Measurements from ENCODE around the gene MED17. TPM values are rescaled to one million over a fixed set of nuclear protein-coding genes. Genes with fewer than 3 reads are reported as not detected.

Gene MED17
- polyA plus RNA-seq, 1 of the 3 experiments (the other 2 are of a cell fraction) = 19.3 TPM

DNA sequence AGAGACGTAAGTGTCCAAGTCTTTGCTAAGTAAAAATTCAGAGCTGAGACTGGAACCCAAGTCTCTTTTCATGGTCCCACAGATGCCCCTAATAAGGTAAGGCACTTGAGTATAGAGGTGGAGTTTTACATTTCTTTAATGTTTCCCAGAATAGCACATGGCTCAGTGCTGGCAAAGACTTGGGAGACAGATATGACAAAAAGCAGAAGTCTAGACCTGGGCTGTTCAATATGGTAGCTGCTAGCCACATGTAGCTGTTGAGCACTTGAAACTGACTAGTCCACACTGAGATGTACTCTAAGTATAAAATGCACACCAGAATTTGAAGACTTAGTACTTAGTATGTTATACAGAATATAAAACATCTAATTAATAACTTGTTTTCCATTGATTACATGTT lies 48.7 kb downstream of the MED17 start (continued):
- TF ChIP-seq, protein P1, sequence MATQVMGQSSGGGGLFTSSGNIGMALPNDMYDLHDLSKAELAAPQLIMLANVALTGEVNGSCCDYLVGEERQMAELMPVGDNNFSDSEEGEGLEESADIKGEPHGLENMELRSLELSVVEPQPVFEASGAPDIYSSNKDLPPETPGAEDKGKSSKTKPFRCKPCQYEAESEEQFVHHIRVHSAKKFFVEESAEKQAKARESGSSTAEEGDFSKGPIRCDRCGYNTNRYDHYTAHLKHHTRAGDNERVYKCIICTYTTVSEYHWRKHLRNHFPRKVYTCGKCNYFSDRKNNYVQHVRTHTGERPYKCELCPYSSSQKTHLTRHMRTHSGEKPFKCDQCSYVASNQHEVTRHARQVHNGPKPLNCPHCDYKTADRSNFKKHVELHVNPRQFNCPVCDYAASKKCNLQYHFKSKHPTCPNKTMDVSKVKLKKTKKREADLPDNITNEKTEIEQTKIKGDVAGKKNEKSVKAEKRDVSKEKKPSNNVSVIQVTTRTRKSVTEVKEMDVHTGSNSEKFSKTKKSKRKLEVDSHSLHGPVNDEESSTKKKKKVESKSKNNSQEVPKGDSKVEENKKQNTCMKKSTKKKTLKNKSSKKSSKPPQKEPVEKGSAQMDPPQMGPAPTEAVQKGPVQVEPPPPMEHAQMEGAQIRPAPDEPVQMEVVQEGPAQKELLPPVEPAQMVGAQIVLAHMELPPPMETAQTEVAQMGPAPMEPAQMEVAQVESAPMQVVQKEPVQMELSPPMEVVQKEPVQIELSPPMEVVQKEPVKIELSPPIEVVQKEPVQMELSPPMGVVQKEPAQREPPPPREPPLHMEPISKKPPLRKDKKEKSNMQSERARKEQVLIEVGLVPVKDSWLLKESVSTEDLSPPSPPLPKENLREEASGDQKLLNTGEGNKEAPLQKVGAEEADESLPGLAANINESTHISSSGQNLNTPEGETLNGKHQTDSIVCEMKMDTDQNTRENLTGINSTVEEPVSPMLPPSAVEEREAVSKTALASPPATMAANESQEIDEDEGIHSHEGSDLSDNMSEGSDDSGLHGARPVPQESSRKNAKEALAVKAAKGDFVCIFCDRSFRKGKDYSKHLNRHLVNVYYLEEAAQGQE (IDR thresholded peaks at IDR 0.05; ENCODE audit: low read depth, low read length) = no peak
- TF ChIP-seq EP300 (IDR thresholded peaks at IDR 0.05; ENCODE audit: borderline replicate concordance in 1 of 2, low read depth in 1 of 2, low read length in 1 of 2) = no peak
- no peak for TF ChIP-seq SMC3 (IDR thresholded peaks at IDR 0.05; ENCODE audit: low read depth, low read length)

DNA sequence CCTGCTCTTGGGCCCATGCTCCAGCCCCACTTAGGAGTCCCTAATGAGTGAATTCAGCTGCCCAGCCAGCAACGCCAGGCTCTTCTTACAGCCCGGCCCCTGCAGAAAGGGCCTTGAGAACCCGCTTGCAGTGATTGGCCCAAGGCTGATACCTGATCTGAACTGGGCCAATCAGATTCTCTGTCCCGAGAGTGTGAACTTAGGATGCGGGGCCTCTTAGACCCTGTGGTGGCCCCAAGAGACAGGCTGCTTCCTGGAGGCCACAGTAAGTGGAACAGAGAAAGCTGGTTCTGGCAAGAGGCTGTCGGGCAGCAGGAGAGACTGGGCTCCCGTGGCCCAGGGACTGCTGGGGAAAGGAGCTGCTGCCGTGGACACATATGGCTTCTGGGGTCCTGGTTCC lies 54.9 kb downstream of the MED17 start:
- H2AFZ ChIP-seq (ENCODE audit: low read depth) = no peak overlapping the region
- WGBS (ENCODE audit: low lambda C conversion rate) = 100% methylated on average over 3 of the region's 8 CpGs
- no peaks in the 10 kb centered on the region for H3K36me3 ChIP-seq (replicated peaks in 1 of 2; ENCODE audit: control insufficient read depth in 1 of 2, insufficient read depth in 2 of 2, low read length in 1 of 2)

DNA sequence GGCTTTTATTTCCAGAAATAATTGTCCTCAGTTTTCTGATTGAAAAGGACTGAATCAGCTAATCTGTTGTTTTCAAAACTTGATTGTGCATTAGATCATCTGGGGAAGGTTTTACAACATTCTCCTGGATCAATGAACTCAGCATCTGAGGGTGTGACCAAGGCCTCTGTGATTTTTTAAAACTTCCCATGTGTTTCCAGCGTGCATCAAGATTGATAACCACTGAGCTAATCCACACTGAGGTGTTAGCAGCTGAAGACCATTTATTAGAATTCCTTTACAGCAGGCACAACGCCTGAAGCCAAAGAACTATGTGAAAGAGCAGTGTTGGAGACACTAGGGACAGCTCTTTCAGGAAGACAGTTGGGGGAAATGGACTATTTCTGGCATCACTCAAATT lies 56.1 kb downstream of the MED17 start:
- Histone ChIP-seq H3K9me2 (no peaks in the 10 kb centered on the region), H3K9ac (no peak overlapping the region), H3K27ac (ENCODE audit: low read depth in 2 of 2, low read length in 1 of 2) (no peak overlapping the region), H3K9me3 (no peaks in the 10 kb centered on the region), H3K79me2 (ENCODE audit: insufficient read depth) (no peaks in the 10 kb centered on the region), H3K36me3 (replicated peaks in 1 of 2; ENCODE audit: control insufficient read depth in 1 of 2, insufficient read depth in 2 of 2, low read length in 1 of 2) (no peaks in the 10 kb centered on the region), H2AFZ (ENCODE audit: low read depth) (no peak overlapping the region), H4K20me1 (ENCODE audit: insufficient read depth) (no peaks in the 10 kb centered on the region), H3K4me3 (ENCODE audit: low read depth in 2 of 2, low read length in 1 of 2) (no peak overlapping the region), H3K4me1 (ENCODE audit: control insufficient read depth in 1 of 2, insufficient read depth in 2 of 2, low read depth in 1 of 2, low read length in 1 of 2) (peaks cover 0 to 3% of the 10 kb centered on the region in 2 experiments; a peak in 1 of 4 replicates), H3F3A (replicated peaks; ENCODE audit: insufficient read depth) (peaks cover 3% of the 10 kb centered on the region), H3K27me3 (ENCODE audit: insufficient read depth) (no peaks in the 10 kb centered on the region), H3K4me2 (no peak overlapping the region)
- ChIA-PET CTCF (no interaction called here), POLR2A (no interaction called here)
- 75% methylated on average over 2 of the region's 2 CpGs for WGBS (ENCODE audit: low lambda C conversion rate)
- no peak for DNase-seq
- no peak for TF ChIP-seq ELF1 (IDR thresholded peaks at IDR 0.05)
- no peak for TF ChIP-seq MEF2A (IDR thresholded peaks at IDR 0.05; ENCODE audit: borderline replicate concordance, low read depth)
- no peak for TF ChIP-seq NRF1 (IDR thresholded peaks at IDR 0.05; ENCODE audit: low read depth, low read length)
- TF ChIP-seq FOSL2 (IDR thresholded peaks at IDR 0.05; ENCODE audit: borderline replicate concordance, low read depth) = no peak
- no peak for TF ChIP-seq CHD2 (IDR thresholded peaks at IDR 0.05; ENCODE audit: low read length, partially characterized antibody)
- TF ChIP-seq RFX5 (IDR thresholded peaks at IDR 0.05; ENCODE audit: low read length) = no peak
- TF ChIP-seq, protein P2, sequence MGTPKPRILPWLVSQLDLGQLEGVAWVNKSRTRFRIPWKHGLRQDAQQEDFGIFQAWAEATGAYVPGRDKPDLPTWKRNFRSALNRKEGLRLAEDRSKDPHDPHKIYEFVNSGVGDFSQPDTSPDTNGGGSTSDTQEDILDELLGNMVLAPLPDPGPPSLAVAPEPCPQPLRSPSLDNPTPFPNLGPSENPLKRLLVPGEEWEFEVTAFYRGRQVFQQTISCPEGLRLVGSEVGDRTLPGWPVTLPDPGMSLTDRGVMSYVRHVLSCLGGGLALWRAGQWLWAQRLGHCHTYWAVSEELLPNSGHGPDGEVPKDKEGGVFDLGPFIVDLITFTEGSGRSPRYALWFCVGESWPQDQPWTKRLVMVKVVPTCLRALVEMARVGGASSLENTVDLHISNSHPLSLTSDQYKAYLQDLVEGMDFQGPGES (IDR thresholded peaks at IDR 0.05; ENCODE audit: low read depth, low read length) = no peak
- TF ChIP-seq YY1 (IDR thresholded peaks at IDR 0.05; ENCODE audit: low read depth) = no peak
- TF ChIP-seq NFIC (IDR thresholded peaks at IDR 0.05; ENCODE audit: borderline replicate concordance) = no peak
- TF ChIP-seq, protein P3, sequence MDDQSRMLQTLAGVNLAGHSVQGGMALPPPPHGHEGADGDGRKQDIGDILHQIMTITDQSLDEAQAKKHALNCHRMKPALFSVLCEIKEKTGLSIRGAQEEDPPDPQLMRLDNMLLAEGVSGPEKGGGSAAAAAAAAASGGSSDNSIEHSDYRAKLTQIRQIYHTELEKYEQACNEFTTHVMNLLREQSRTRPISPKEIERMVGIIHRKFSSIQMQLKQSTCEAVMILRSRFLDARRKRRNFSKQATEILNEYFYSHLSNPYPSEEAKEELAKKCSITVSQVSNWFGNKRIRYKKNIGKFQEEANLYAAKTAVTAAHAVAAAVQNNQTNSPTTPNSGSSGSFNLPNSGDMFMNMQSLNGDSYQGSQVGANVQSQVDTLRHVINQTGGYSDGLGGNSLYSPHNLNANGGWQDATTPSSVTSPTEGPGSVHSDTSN (IDR thresholded peaks at IDR 0.05) = no peak

More for the DNA sequence above, 54.9 kb downstream of the MED17 start:
- H3K79me2 ChIP-seq (ENCODE audit: insufficient read depth) = no peaks in the 10 kb centered on the region
- ChIA-PET POLR2A (no interaction called here), CTCF (interaction anchor here (0.6 to 0.9 kb wide), 2 partner anchors 56 to 105 kb away, joined by 3 read pairs; no protein-coding TSS in a partner anchor)
- H3K9ac ChIP-seq = no peak overlapping the region
- H3K9me3 ChIP-seq = no peaks in the 10 kb centered on the region
- no peak overlapping the region for H3K4me3 ChIP-seq (ENCODE audit: low read depth in 2 of 2, low read length in 1 of 2)
- TF ChIP-seq, protein P4, sequence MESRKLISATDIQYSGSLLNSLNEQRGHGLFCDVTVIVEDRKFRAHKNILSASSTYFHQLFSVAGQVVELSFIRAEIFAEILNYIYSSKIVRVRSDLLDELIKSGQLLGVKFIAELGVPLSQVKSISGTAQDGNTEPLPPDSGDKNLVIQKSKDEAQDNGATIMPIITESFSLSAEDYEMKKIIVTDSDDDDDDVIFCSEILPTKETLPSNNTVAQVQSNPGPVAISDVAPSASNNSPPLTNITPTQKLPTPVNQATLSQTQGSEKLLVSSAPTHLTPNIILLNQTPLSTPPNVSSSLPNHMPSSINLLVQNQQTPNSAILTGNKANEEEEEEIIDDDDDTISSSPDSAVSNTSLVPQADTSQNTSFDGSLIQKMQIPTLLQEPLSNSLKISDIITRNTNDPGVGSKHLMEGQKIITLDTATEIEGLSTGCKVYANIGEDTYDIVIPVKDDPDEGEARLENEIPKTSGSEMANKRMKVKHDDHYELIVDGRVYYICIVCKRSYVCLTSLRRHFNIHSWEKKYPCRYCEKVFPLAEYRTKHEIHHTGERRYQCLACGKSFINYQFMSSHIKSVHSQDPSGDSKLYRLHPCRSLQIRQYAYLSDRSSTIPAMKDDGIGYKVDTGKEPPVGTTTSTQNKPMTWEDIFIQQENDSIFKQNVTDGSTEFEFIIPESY (IDR thresholded peaks at IDR 0.05; ENCODE audit: borderline replicate concordance, low read depth) = no peak
- TF ChIP-seq JUND (IDR thresholded peaks at IDR 0.05) = no peak
- no peak for TF ChIP-seq RXRA (IDR thresholded peaks at IDR 0.05; ENCODE audit: borderline replicate concordance, low read depth)
- TF ChIP-seq NRF1 (IDR thresholded peaks at IDR 0.05; ENCODE audit: low read depth, low read length) = no peak
- TF ChIP-seq RAD21 (IDR thresholded peaks at IDR 0.05; ENCODE audit: low read length) = no peak
- TF ChIP-seq, protein P5, sequence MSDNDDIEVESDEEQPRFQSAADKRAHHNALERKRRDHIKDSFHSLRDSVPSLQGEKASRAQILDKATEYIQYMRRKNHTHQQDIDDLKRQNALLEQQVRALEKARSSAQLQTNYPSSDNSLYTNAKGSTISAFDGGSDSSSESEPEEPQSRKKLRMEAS (IDR thresholded peaks at IDR 0.05; ENCODE audit: low read depth) = no peak
- no peak for TF ChIP-seq FOSL2 (IDR thresholded peaks at IDR 0.05; ENCODE audit: borderline replicate concordance, low read depth)
- H3K27ac ChIP-seq (ENCODE audit: low read depth in 2 of 2, low read length in 1 of 2) = no peak overlapping the region
- DNase-seq = no peak
- no peaks in the 10 kb centered on the region for H3K9me2 ChIP-seq
- H3K4me1 ChIP-seq (ENCODE audit: control insufficient read depth in 1 of 2, insufficient read depth in 2 of 2, low read depth in 1 of 2, low read length in 1 of 2) = no peaks in the 10 kb centered on the region
- no peak overlapping the region for H3K4me2 ChIP-seq
- peaks cover 3% of the 10 kb centered on the region for H3F3A ChIP-seq (replicated peaks; ENCODE audit: insufficient read depth)
- H4K20me1 ChIP-seq (ENCODE audit: insufficient read depth) = no peaks in the 10 kb centered on the region
- no peaks in the 10 kb centered on the region for H3K27me3 ChIP-seq (ENCODE audit: insufficient read depth)
